IMR-90 (cell line): ENCODE results near the gene FAM174C.

ENCODE experiments used
- BHLHE40 ChIP-seq: fragments of 150-350 bp; IDR thresholded peaks from 2 replicates; pipeline ENCODE4 v1.6.1; 2016; ENCODE audit warnings: mild to moderate bottlenecking, low read depth, low read length
- CEBPB ChIP-seq: IDR thresholded peaks from 2 replicates; pipeline ENCODE4 v1.6.1; 2012; ENCODE audit warnings: low read depth, low read length, improper control_type of control experiment
- CHD1 ChIP-seq: IDR thresholded peaks from 2 replicates; pipeline ENCODE4 v1.6.1; 2012; ENCODE audit warnings: low read depth, low read length, improper control_type of control experiment
- CTCF ChIP-seq: conservative IDR thresholded peaks from 2 replicates; pipeline ENCODE4 v1.5.1; 2012; ENCODE audit warnings: mild to moderate bottlenecking, low read depth, low read length, improper control_type of control experiment
- ELK1 ChIP-seq: fragments of 150-350 bp; IDR thresholded peaks from 2 replicates; pipeline ENCODE4 v1.6.1; 2016; ENCODE audit warnings: low read depth, mild to moderate bottlenecking, low read length, moderate library complexity, borderline replicate concordance
- FOS ChIP-seq: fragments of 150-350 bp; IDR thresholded peaks from 2 replicates; pipeline ENCODE4 v1.6.1; 2016; ENCODE audit warnings: low read depth, low read length
- MAFK ChIP-seq: IDR thresholded peaks from 2 replicates; pipeline ENCODE4 v1.6.1; 2012; ENCODE audit warnings: low read depth, low read length, improper control_type of control experiment
- MAZ ChIP-seq: IDR thresholded peaks from 2 replicates; pipeline ENCODE4 v1.6.1; 2012; ENCODE audit warnings: low read depth, mild to moderate bottlenecking, low read length, improper control_type of control experiment, moderate library complexity, borderline replicate concordance
- MXI1 ChIP-seq: IDR thresholded peaks from 2 replicates; pipeline ENCODE4 v1.6.1; 2012; ENCODE audit warnings: low read depth, mild to moderate bottlenecking, low read length, moderate library complexity, borderline replicate concordance
- POLR2A ChIP-seq: IDR thresholded peaks from 2 replicates; pipeline ENCODE4 v1.6.1; 2012; ENCODE audit warnings: mild to moderate bottlenecking, low read depth, low read length
- RAD21 ChIP-seq: IDR thresholded peaks from 2 replicates; pipeline ENCODE4 v1.6.1; 2012; ENCODE audit warnings: low read length, improper control_type of control experiment
- RCOR1 ChIP-seq: IDR thresholded peaks from 2 replicates; pipeline ENCODE4 v1.6.1; 2012; ENCODE audit warnings: mild to moderate bottlenecking, low read length, improper control_type of control experiment; ENCODE audit not compliant: insufficient replicate concordance
- RFX5 ChIP-seq: IDR thresholded peaks from 2 replicates; pipeline ENCODE4 v1.8.0; 2012; ENCODE audit warnings: low read depth, mild to moderate bottlenecking, low read length, moderate library complexity
- SMC3 ChIP-seq: fragments of 150-350 bp; IDR thresholded peaks from 2 replicates; pipeline ENCODE4 v1.6.1; 2016; ENCODE audit warnings: low read depth, mild to moderate bottlenecking, antibody characterized with exemption, low read length, moderate library complexity

- no peak for TF ChIP-seq CTCF
- TF ChIP-seq RFX5, result no peak
- TF ChIP-seq SMC3, result no peak
- no peak for TF ChIP-seq POLR2A
- no peak for TF ChIP-seq MAFK
- no peak for TF ChIP-seq RCOR1
- no peak for TF ChIP-seq BHLHE40
- TF ChIP-seq MAZ, result no peak
- TF ChIP-seq MXI1, result no peak
- no peak for TF ChIP-seq RAD21
- no peak for TF ChIP-seq FOS
- TF ChIP-seq CHD1, result no peak
- TF ChIP-seq ELK1, result no peak
- TF ChIP-seq CEBPB, result no peak
These were observed 13.7 kb downstream of the FAM174C start for GRCh38 chr19:1288833-1289685.
